GM12891 (cell line): ENCODE measurements around the gene ATP6V0E1.

ENCODE experiments used
- POLR2A ChIP-seq: IDR thresholded peaks from 2 replicates; pipeline ENCODE4 v1.6.1; 2011; ENCODE audit warnings: low read depth, low read length, control low read depth
- POLR2AphosphoS5 ChIP-seq: IDR thresholded peaks from 2 replicates; pipeline ENCODE4 v1.6.1; 2011; ENCODE audit warnings: low read depth, low read length, control low read depth
- POU2F2 ChIP-seq: IDR thresholded peaks from 2 replicates; pipeline ENCODE4 v1.6.1; 2011; ENCODE audit warnings: low read depth, mild to moderate bottlenecking, control low read depth, low read length, moderate library complexity
- TAF1 ChIP-seq: IDR thresholded peaks from 2 replicates; pipeline ENCODE4 v1.6.1; 2011; ENCODE audit warnings: low read depth, low read length, control low read depth

DNA sequence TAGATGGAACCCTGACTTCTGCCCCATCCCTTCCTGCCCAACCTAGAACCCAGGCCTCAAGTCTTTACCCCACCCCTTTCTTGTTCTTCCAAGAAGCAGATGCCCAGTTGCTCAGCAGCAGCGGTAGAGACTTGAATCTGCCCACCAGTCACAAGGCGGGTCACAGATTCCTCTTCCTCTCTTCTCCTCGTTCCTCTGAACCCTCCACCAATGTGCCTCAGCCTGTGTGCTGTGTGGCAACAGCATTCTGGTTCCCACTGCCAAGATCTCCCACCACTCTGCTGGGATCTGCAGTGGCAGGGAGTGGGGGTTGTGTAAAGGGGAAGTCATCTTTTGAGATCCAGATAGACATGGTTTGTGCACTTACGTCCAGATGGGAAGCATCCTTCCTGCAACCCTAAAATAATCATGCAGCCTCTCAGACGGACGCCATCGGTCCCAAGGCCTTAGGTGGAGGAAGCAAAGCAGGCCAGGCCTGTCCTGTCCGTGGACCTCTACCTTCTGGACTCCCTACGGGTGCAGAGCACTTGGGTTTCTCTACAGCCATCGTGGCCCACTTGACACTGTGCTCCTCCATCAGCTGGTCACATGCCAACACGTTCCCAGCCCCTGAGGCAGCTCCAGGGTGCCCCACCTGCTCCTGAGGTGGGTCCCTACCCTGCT lies 32.1 kb upstream of the ATP6V0E1 start:
- TF ChIP-seq POLR2AphosphoS5 = no peak
- no peak for TF ChIP-seq POLR2A
- no peak for TF ChIP-seq TAF1
- TF ChIP-seq POU2F2 = no peak
